ENCODE data around the gene KANK4.

GRCh38 chr1:62318320-62318755 lies 896 bp downstream of the KANK4 start:
- TF ChIP-seq POLR2A (IDR thresholded peaks at IDR 0.05) (no peak), CTCF (IDR thresholded peaks at IDR 0.05) (no peak)

Data from adrenal gland (tissue), 5 donors.